ENCODE measurements around the gene ZNF605.
"Not testable (repeated sequence)": the region's sequence is repeated elsewhere in the genome, so short reads cannot be mapped to it uniquely, and the experiment has no call there.

Gene ZNF605

DNA sequence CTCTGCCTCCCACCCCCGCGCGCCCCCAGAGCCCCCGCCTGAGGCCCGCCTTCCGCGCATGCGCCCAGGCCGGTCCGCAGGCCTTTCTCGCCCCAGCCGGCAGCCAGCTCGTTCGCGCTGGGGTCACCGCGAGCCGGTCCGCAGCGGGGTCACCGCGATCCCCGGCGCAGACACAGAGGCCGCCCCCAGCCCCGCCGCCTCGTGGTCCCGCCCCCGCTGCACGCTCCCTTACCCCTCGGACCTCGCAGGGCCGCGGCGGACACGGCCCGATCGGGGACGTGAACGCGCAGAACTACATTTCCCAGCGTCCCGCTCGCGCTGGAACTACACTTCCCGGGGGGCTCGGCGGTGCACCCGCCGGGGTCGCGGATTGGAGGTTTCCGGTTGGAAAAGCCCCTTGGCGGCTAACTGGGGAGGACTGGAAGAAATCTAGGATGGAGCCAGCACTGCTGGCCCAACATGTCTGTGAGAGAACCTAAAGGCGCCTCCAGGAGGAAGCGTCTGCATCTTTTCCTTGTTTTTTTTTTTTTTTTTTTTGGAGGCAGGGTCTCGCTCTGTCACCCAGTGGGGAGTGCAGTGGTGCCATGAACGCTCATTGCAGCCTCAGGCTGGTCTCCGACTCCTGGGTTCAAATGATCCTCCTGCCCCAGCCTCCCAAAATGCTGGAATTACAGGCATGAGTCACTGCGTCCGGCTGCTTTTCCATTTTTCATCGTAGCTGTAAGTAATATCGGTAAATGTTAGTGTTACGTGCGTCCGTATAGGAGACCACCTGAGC, at the start of gene ZNF605:
ZNF605 (minus strand) TSS at position 296 of the 778 bp plus-strand sequence. CDS start 10,671 bp downstream, outside the sequence.
- peak; percentile 74 to 79 for DNase-seq (ENCODE audit: low read depth in 2 of 2)

DNA sequence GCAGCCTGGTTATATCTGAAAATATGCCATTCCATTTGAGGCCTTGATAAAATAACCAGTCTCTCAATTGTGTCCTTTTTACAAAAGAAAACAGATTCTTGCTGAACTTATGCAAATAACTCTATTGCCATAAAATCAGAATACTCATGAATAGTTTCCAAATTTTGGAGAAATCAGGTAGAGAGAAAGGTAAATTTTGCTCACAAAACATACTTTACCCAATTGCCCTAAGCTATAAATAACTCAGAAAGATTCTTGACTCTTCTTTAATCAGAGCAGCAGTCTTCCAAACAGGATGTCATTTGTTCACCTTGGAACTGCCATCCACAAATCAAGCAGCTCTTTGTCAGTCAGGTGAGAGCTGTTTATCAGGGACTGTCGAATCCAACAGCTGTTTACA, 42.6 kb upstream of the ZNF605 start:
- DNase-seq (ENCODE audit: low read depth in 2 of 2): no peak

DNA sequence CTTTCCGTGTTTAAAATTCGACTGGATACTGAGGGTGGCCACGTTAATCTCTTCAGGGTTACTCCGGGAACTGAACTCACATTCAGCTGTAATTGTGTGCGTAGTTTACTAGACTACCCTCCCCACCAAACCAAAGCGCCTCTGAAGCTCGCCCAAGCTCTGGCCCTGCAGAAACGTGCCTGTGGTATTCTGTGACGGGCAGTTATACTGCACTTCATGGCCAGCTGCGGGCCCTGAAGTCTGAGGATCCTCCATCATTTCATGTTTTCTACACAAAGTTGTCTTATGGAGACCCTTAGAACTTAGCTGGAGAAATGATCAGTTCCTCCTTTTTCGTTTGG, 30.7 kb upstream of the ZNF605 start:
- DNase-seq (ENCODE audit: low read depth in 2 of 2): no peak

DNA sequence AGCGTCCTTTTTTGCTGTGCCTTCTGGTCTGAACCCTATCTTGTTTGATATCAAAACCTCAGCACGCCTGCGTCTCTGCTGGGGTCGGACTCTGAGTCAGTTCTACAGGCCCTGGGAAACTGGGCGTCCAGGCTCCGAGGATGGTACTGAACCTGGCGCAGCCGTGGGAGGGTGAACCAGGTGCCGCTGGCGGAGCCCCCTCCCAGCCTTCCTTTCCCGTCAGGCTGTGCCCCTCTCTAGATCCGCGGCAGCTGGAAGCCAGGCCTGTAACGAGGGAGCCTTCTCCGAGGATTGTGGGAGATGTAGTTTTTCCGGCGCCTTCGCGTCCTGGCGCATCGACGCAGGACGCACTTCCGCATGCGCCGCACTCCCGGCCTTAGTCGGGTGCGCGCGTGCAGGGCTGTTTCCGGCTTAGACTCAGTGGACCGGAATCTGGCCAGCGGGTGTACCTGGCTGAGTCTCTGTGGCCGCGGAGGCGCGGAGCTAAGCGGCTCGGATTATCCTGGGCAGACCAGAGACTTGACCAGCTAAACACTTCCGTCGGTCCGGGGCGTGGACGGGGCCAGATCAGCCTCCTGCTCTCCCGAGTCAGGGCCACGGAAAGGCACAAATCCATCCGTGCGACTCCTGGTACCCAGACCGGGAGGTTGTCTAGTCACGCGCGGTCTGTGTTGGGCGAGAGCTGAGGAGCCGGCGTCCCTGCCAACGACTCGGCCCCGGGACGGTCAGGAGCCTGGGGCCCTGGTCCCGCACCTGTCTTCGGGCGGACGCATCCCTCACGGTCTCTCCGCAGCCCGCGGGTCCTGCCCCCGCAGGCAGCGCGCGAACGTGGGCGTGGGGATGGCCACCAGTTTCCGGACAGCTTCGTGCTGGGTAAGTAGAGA, 30.1 kb upstream of the ZNF605 start, which contains the start of gene ZNF26:
ZNF26 (plus strand) TSS at position 367 of the 884 bp plus-strand sequence; CDS start at position 841, 474 bp downstream.
- peak; percentile 75 to 85 for DNase-seq (ENCODE audit: low read depth in 2 of 2)

DNA sequence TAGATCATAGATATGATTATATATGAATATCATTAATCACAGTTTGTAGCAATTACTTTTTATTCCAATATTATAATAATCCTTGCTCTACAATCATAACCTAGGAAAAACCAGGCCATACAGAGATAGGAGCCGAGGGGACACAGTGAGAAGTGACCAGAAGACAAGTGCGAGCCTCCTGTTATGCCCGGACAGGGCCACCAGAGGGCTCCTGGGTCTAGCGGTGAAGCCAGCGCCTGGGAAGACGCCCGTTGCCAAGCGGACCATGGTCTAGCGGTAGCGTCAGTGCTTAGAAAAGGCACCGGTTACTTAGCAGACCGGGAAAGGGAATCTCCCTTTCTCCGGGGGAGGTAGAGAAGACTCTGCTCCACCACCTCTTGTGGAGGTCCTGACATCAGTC, 20.8 kb upstream of the ZNF605 start:
- DNase-seq (ENCODE audit: low read depth in 2 of 2): peak in 1 of 2 donors; percentile 5

DNA sequence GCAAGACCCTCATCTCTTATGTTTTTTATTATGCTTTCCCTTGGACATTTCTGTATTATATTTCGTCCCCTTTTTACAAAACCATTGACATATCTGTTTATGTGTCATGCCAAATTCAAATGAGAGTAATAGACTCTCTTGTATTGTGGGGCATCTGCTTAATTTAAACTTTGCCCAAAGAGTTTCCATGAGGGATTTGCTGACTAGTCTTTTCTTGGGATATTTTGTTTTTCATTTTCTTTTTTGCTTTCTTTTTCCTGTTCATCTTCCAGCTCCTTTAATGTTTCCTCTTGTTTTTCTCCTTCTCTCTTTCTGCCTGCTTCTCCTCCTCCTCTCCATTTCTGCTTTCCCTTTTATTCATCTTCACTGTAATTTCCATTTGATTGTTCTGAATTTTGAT, 16.3 kb upstream of the ZNF605 start:
- no peak for DNase-seq (ENCODE audit: low read depth in 2 of 2)

DNA sequence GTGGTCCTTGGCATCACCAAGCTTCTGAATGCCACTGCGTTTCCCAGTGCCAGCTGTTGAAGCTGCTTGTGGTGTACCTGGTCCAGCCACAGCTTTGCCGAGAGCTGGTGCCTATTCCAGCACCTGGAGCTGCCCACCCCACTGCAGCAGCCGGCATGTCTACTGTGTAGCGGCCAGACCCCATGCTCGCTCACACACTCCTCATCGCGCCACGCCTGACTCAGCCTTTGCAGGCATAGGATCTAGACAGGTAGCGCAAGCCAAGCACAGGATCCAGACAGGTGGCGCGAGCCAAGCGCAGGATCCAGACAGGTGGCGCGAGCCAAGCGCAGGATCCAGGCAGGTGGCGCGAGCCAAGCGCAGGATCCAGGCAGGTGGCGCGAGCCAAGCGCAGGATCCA, 11.6 kb upstream of the ZNF605 start:
- no peak for DNase-seq (ENCODE audit: low read depth in 2 of 2)

DNA sequence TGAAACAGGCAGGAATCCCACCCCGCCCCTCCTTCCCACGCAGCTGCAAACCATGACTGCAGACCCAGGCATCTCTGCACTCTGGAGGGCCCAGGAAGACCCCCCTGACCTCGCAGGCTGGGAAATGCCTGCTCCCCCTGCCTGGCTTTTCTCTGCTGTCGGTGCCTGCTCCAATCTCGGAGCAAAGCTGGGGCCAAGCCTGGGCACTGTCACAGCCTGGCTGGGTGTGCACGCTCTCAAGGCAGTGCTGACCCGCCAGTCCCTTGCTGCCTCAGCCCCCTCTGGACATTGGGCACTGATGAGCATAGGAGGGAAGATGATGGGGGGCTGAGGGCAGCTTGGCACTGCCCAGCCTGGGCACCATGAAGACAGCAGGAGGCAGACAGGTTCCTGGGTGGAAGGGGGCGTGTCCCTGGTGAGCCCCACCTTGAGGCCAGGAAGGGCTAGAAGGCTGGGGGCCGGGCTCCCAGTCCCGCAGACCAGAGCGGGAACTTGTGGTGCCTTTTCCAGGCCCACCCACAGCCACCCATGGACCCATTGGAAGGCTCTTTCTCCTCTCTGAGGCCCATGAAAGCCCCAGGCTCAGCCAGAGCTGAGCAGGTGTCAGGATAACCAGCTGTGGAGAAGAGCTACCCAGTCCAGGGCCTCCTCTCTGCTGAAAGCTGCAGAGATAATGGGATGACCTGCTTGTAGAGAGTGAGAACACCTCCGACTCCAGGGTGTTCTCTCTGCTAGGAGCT, 10.7 kb upstream of the ZNF605 start:
- DNase-seq (ENCODE audit: low read depth in 2 of 2): no peak

DNA sequence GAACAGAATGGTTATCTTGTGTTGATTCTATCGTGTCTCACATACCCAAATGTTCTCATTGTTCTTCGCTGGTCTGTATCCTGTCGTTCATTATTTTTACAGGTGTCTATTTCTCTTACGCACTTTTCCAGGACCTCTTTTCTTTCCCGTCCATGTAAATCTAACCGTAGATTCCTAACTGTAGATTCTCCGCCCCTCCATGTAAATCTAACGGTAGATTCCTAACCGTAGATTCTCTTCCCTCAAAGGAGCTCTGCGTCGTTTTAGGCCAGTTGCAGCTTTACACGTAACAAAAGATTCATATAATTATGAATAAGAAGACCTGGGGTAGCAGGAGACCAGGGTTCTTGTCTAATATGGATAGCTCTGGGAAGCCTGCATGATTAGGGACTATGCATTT, 9.7 kb upstream of the ZNF605 start:
- DNase-seq (ENCODE audit: low read depth in 2 of 2): no peak

DNA sequence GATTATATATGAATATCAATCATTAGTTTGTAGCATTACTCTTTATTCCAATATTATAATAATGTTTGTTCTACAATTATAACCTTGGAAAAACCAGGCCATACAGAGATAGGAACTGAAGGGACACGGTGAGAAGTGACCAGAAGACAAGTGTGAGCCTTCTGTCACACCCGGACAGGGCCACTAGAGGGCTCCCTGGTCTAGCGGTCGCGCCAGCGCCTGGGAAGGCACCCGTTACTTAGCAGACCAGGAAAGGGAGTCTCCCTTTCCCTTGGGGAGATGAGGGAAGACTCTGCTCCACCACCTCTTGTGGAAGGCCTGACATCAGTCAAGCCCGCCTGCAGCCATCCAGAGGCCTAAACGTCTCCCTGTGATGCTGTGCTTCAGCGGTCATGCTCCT, 7.8 kb upstream of the ZNF605 start:
- DNase-seq (ENCODE audit: low read depth in 2 of 2): not testable (repeated sequence)

DNA sequence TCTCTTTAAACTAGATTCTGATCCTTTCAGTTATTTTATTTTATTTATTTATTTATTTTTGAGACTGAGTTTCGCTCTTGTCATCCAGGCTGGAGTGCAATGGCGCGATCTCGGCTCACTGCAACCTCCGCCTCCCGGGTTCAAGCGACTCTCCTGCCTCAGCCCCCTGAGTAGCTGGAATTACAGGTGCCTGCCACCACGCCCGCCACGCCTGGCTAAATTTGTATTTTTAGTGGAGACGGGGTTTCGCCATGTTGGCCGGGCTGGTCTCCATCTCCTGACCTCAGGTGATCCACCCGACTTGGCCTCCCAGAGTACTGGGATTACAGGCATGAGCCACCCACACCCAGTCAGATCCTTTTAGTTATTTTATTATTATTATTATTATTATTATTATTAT, 5.7 kb upstream of the ZNF605 start:
- DNase-seq (ENCODE audit: low read depth in 2 of 2): not testable (repeated sequence)

DNA sequence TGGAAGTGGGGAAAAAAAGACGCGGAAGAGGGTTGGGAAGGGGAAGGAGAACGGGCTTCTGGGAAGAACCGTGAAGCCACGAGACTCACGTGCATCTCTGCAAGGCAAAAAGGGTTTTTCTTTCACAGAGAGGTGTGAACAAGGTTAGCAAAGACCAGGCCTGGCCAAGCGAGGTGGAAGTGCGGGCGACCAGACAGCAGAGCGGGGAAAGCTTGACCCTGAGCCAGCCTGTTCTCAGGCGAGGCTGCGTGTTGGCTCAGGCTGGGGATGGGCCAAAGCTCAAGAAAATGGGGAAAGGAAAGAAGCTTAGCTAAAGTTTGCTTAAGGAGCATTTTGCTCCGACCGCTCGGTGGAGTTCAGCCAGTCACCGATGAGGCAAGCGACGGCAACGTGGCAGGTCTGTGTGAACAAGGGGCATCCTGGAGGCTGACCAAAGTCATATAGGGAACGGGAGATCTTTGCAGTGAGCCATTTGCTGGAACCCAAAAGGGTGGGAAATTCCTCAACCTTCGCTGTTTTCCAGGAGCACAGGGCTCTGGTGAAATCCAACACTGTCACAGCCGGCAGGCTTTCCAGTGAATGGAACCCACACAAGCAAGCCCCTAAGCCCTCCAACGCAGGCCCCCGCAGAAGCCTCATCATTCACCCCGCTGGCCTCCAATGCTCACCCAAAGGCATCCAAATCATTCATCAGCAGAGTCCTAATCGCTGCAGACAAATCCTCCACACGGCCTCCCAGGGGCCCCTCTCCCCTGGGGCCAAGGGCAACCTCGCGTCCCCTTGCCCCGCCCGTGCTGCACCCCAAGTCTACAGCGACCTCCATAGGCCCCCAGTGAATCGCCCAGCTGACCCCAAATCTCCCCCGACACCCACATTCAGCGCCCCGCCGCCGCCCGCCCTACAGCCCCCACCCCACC, 754 bp downstream of the ZNF605 start:
- no peak for DNase-seq (ENCODE audit: low read depth in 2 of 2)

DNA sequence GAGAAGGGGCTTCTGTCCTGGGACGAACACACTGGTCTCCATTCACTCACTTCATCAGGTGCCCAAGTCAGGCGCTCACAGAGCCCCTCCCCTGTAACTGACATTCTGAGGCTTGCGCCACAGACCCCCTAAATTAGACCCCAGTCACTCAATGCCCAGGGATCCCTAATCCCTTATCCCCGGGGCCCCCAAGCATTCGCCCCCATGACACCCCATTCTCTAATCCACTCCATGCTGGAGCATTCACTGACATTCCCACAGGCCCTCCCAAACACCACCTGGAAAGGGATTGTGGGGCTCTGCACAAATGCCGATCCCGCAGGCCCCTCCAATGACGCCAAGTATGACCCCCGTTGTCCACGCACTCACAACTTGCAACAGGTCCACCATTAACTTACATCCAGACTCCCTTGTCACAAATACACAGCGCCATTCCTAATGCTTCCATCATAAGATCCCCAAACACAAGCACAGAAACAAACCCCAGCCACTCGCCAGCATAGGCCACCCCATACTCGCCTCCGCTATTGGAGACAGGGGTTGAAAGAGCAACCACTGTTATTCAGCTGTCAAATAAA, 1.5 kb downstream of the ZNF605 start:
- DNase-seq (ENCODE audit: low read depth in 2 of 2): no peak

DNA sequence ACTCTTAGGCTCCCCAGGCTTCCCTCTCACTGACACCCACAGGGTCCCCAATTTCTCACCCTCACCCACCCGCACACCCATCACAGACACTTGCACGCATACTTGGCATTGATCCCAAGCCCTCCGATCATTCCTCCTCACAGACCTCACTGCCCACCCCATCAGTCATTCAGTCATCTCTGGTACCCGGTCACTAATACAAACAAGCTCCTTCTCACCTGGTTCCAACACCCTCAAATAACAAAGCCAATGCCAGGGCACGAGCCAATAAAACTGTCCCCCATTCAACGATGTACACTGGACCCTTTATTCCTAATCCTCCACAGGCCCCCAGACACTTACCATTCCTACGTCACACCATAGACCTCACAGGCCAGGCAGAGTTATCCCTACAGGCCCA, 2.3 kb downstream of the ZNF605 start:
- no peak for DNase-seq (ENCODE audit: low read depth in 2 of 2)

DNA sequence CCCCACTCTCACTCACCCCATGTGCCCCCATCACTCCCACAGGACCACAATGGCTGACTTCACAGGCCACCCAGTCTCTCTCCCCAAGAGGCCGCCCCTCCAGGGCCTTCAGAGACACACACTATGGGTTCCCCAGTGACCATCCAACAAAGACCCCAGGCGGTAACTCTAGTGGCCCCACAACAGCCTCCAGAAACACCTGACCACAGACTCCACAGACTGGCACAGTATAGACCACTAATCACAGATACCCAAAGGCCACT, 3.0 kb downstream of the ZNF605 start:
- DNase-seq (ENCODE audit: low read depth in 2 of 2): no peak

DNA sequence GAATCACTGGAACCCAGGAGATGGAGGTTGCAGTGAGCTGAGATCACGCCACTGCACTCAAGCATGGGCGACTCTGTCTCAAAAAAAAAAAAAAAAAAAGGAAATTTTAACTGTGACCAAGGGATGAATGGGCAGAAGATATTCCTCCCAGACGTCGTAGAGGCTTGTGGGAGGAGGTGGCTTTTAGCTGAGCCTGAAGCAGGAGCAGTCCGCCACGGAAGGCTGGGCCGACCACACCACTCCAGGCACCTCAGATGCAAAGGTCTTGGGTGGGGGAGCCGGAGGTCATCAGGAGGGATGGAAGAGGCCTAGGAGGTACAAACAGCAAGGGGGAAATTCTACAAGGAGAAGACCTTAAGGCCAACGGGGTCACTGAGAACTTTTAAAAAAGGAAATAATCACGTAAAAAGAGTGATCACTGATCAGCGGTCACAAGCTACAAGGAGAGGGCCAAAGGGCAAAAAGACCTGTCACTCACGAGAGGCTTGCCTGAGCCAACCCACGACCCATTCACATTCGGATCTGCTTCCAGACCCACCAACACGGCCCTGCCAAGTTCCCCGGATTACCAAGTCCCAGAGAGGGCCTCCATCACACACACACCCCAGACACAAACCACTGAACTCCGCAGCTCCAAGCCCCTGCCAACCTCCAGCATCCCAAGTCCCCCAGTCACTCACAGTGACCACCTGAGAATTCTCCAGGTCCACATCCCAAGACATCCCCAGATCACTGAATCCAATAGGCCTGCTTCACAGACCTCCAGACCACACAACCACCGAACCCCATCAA, 3.5 kb downstream of the ZNF605 start:
- DNase-seq (ENCODE audit: low read depth in 2 of 2): no peak

DNA sequence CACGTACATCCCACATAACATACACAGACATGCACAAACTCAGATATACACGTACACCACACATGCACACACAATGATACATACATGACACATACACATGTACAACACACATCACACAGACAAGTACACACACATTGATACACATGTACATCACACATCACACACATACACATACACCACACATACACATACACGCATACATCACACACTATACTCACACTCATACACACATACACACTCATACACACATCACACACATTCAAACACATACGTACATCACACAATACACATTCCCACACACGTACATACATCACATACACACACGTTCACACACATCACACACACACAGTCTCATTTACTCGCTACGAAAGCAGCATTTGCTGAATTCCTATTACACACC, 4.5 kb downstream of the ZNF605 start:
- no peak for DNase-seq (ENCODE audit: low read depth in 2 of 2)

DNA sequence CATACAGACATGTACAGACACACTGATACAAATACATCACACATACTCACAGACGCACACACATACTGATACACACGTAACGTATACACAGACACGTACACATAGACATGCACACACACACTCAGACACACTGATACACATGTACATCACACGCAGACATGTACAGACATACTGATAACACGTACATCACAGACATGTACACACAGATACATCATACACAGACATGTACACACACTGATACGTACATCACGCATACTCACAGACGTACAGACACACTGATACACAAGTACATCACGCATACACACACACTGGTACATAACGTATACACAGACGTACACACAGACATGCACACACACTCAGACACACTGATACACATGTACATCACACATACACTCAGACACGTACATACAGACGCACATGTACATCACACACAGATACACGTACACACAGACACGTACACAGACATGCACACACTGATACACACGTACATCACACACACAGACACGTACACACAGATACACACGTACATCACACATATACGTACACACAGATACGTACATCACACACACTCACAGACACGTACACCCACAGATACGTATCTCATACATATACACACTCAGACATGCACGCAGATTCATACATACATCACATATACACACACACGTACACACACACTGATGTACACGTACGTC, 5.1 kb downstream of the ZNF605 start:
- no peak for DNase-seq (ENCODE audit: low read depth in 2 of 2)

DNA sequence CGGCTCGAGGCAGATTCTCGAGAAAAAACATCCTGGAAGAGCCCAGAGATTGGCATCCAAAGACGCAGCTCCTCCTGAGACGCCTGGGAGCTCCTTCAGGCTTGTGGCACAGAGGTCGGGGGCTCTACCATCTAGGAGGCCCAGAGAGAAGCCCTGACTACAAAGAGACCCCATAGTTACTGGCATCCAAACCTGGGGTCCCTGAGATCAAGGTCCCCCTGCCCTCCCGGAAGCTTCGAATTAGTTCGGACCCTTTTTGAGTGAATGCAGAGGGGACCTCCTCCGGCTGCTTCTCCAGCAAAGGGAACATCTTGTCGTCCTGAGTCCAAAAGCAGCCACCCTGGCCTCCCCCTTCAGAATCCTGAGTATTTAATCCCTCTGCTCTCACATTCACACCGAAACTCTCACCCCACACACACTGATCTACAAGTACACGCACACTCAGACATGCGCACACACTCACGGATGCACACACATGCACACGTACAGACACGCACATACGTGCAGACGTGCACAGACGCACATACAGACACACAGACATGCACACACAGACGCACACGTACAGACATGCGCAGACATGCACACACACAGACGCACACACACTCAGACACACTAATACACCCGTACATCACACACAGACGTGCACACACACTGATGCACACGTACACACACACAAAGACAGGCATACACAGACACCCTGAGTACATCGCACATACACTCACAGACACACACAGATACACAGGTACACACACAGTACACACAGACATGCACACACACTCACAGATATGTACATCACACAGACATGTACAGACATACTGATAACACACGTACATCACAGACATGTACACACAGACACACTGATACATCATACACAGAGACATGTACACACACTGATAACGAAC, 5.9 kb downstream of the ZNF605 start:
- no peak for DNase-seq (ENCODE audit: low read depth in 2 of 2)
